ENCODE data around the gene METTL24. TPM values are rescaled to one million over a fixed set of nuclear protein-coding genes. Genes with fewer than 3 reads are reported as not detected.

METTL24 gene
- total and polyA plus RNA-seq, 10 of the 15 experiments (the other 5 are each of a cell fraction or from before 2014, with no cell fraction given): 0.20 TPM; not detected in 9

DNA sequence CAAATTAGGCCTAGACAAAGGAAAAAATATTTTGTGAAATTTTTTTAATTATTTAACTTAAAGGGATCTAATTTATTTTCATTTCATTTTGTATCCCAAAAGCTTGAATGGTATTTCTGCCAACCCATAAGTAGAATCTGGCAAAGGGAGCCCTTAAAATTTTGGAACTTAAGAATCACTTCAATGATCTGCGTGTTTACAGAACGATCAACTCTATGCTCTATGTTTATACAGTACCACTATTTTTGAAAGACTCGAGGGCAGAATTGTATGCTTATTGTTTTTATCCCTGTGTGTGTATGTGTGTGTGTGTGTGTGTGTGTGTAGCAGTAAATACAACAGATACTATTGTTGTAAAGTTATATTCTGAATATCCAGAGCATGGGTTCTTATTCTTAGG lies 39.2 kb downstream of the METTL24 start:
- DNase-seq (ENCODE audit: low read depth, low spot score) (no peak), ATAC-seq (no peak), FAIRE-seq (no peak)
- Histone ChIP-seq H3K4me2 (ENCODE audit: control insufficient read depth, insufficient read depth) (no peak overlapping the region), H3K27ac (ENCODE audit: control insufficient read depth, insufficient read depth) (no peak overlapping the region), H3K4me1 (ENCODE audit: control insufficient read depth, insufficient read depth, low read length) (no peaks in the 10 kb centered on the region), H3K27me3 (replicated peaks in 1 of 2; ENCODE audit: control insufficient read depth in 2 of 2, insufficient read depth in 2 of 2, low read length in 1 of 2) (no peaks in the 10 kb centered on the region), H3K9ac (ENCODE audit: control insufficient read depth, insufficient read depth, low read length) (no peak overlapping the region), H2AFZ (ENCODE audit: control insufficient read depth, low read depth, low read length) (no peak overlapping the region), H3K79me2 (ENCODE audit: control insufficient read depth, insufficient read depth, low read length) (no peaks in the 10 kb centered on the region), H3K9me3 (replicated peaks; ENCODE audit: control insufficient read depth, insufficient read depth, low read length) (no peaks in the 10 kb centered on the region), H3K4me3 (no peak overlapping the region), H3K36me3 (ENCODE audit: control insufficient read depth in 2 of 2, insufficient read depth in 2 of 2, low read length in 1 of 2) (no peaks in the 10 kb centered on the region), H4K20me1 (ENCODE audit: control insufficient read depth, insufficient read depth) (no peaks in the 10 kb centered on the region)
- ChIA-PET RAD21 (ENCODE audit: unreplicated experiment) (no interaction called here), CTCF (interaction anchor here (1.2 kb wide), 1 partner anchor 23 kb away, joined by 3 read pairs; no protein-coding TSS in a partner anchor), SMC1A (ENCODE audit: uncharacterized antibody, unreplicated experiment) (interaction anchor here (0.5 kb wide), 1 partner anchor 298 kb away, joined by 3 read pairs; no protein-coding TSS in a partner anchor), POLR2A (interaction anchor here (0.6 kb wide), 1 partner anchor 93 kb away, joined by 3 read pairs; no protein-coding TSS in a partner anchor)
- in situ Hi-C loops (cut with MboI): no loop called here
- 50% methylated on average over 3 of the region's 3 CpGs for WGBS (ENCODE audit: insufficient coverage, insufficient replicate concordance, low lambda C conversion rate, missing lambda C conversion rate)
- intact Hi-C loops (cut with micrococcal nuclease; ENCODE audit: unreplicated experiment): no loop called here
- BruUV-seq (replicated peaks): no TSS peak
- TF ChIP-seq CREB1 (IDR thresholded peaks at IDR 0.05; ENCODE audit: low read depth) (no peak), EGR1 (IDR thresholded peaks at IDR 0.05; ENCODE audit: borderline replicate concordance in 1 of 2, low read depth in 2 of 2, low read length in 2 of 2) (no peak), HCFC1 (IDR thresholded peaks at IDR 0.05; ENCODE audit: low read length) (no peak), GATAD2B (conservative IDR thresholded peaks at IDR 0.05; ENCODE audit: low read depth) (no peak), CBX5 (IDR thresholded peaks at IDR 0.05; ENCODE audit: low read depth) (no peak), SMAD1 (IDR thresholded peaks at IDR 0.05; ENCODE audit: low read depth, partially characterized antibody) (no peak)
- TF ChIP-seq, protein P1, sequence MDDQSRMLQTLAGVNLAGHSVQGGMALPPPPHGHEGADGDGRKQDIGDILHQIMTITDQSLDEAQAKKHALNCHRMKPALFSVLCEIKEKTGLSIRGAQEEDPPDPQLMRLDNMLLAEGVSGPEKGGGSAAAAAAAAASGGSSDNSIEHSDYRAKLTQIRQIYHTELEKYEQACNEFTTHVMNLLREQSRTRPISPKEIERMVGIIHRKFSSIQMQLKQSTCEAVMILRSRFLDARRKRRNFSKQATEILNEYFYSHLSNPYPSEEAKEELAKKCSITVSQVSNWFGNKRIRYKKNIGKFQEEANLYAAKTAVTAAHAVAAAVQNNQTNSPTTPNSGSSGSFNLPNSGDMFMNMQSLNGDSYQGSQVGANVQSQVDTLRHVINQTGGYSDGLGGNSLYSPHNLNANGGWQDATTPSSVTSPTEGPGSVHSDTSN (IDR thresholded peaks at IDR 0.05; ENCODE audit: insufficient replicate concordance, low read depth, low read length): no peak
- TF ChIP-seq, protein P2, sequence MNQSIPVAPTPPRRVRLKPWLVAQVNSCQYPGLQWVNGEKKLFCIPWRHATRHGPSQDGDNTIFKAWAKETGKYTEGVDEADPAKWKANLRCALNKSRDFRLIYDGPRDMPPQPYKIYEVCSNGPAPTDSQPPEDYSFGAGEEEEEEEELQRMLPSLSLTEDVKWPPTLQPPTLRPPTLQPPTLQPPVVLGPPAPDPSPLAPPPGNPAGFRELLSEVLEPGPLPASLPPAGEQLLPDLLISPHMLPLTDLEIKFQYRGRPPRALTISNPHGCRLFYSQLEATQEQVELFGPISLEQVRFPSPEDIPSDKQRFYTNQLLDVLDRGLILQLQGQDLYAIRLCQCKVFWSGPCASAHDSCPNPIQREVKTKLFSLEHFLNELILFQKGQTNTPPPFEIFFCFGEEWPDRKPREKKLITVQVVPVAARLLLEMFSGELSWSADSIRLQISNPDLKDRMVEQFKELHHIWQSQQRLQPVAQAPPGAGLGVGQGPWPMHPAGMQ (IDR thresholded peaks at IDR 0.05; ENCODE audit: borderline replicate concordance): no peak
- TF ChIP-seq, protein P3, sequence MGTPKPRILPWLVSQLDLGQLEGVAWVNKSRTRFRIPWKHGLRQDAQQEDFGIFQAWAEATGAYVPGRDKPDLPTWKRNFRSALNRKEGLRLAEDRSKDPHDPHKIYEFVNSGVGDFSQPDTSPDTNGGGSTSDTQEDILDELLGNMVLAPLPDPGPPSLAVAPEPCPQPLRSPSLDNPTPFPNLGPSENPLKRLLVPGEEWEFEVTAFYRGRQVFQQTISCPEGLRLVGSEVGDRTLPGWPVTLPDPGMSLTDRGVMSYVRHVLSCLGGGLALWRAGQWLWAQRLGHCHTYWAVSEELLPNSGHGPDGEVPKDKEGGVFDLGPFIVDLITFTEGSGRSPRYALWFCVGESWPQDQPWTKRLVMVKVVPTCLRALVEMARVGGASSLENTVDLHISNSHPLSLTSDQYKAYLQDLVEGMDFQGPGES (IDR thresholded peaks at IDR 0.05): no peak
- TF ChIP-seq, protein P4, sequence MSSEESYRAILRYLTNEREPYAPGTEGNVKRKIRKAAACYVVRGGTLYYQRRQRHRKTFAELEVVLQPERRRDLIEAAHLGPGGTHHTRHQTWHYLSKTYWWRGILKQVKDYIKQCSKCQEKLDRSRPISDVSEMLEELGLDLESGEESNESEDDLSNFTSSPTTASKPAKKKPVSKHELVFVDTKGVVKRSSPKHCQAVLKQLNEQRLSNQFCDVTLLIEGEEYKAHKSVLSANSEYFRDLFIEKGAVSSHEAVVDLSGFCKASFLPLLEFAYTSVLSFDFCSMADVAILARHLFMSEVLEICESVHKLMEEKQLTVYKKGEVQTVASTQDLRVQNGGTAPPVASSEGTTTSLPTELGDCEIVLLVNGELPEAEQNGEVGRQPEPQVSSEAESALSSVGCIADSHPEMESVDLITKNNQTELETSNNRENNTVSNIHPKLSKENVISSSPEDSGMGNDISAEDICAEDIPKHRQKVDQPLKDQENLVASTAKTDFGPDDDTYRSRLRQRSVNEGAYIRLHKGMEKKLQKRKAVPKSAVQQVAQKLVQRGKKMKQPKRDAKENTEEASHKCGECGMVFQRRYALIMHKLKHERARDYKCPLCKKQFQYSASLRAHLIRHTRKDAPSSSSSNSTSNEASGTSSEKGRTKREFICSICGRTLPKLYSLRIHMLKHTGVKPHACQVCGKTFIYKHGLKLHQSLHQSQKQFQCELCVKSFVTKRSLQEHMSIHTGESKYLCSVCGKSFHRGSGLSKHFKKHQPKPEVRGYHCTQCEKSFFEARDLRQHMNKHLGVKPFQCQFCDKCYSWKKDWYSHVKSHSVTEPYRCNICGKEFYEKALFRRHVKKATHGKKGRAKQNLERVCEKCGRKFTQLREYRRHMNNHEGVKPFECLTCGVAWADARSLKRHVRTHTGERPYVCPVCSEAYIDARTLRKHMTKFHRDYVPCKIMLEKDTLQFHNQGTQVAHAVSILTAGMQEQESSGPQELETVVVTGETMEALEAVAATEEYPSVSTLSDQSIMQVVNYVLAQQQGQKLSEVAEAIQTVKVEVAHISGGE (CRISPR knock-in tag; IDR thresholded peaks at IDR 0.05): no peak
- TF ChIP-seq, protein P5, sequence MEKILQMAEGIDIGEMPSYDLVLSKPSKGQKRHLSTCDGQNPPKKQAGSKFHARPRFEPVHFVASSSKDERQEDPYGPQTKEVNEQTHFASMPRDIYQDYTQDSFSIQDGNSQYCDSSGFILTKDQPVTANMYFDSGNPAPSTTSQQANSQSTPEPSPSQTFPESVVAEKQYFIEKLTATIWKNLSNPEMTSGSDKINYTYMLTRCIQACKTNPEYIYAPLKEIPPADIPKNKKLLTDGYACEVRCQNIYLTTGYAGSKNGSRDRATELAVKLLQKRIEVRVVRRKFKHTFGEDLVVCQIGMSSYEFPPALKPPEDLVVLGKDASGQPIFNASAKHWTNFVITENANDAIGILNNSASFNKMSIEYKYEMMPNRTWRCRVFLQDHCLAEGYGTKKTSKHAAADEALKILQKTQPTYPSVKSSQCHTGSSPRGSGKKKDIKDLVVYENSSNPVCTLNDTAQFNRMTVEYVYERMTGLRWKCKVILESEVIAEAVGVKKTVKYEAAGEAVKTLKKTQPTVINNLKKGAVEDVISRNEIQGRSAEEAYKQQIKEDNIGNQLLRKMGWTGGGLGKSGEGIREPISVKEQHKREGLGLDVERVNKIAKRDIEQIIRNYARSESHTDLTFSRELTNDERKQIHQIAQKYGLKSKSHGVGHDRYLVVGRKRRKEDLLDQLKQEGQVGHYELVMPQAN (conservative IDR thresholded peaks at IDR 0.05): no peak

All from GM12878 (cell line).